NCI-H524 (cell line): Measurements from ENCODE around the gene GSTO2.

Experiments used
- DNase-seq, 2 experiments: peaks; one replicate each; lab custom pipeline; 2025; lab: John Stamatoyannopoulos, UW

The GSTO2 gene

GRCh38 chr10:104339469-104340110, 70.6 kb downstream of the GSTO2 start:
- DNase-seq = no peak

GRCh38 chr10:104340111-104340526, 71.1 kb downstream of the GSTO2 start:
- DNase-seq = no peak

GRCh38 chr10:104340641-104341040, 71.7 kb downstream of the GSTO2 start:
- DNase-seq = no peak

GRCh38 chr10:104342941-104343411, 74.0 kb downstream of the GSTO2 start:
- no peak for DNase-seq

GRCh38 chr10:104344219-104344618, 75.2 kb downstream of the GSTO2 start:
- DNase-seq = no peak

GRCh38 chr10:104345515-104345914, 76.5 kb downstream of the GSTO2 start:
- no peak for DNase-seq

GRCh38 chr10:104345941-104346340, 77.0 kb downstream of the GSTO2 start:
- DNase-seq = no peak

- no peak for DNase-seq
Observed at GRCh38 chr10:104347295-104348045, 78.5 kb downstream of the GSTO2 start.

GRCh38 chr10:104348601-104349000, 79.6 kb downstream of the GSTO2 start:
- DNase-seq = no peak

- DNase-seq = no peak
Observed at GRCh38 chr10:104349623-104350126, 80.7 kb downstream of the GSTO2 start.

GRCh38 chr10:104350127-104350635, 81.2 kb downstream of the GSTO2 start:
- peak in 1 of 2 experiments; percentile 48 for DNase-seq

- no peak for DNase-seq
Observed at GRCh38 chr10:104351061-104351702, 82.2 kb downstream of the GSTO2 start.

- DNase-seq = no peak
Observed at GRCh38 chr10:104351919-104352318, 82.9 kb downstream of the GSTO2 start.

GRCh38 chr10:104353325-104354048, 84.5 kb downstream of the GSTO2 start, which contains the start of gene CFAP58:
Gene CFAP58, plus strand, starts transcription at chr10:104353833. Its CDS starts 65 bp downstream, at chr10:104353898.
- DNase-seq = peak; percentile 70 to 82
